GM12878 (cell line): ENCODE results near the gene AFAP1.

ENCODE experiments used
- DPF2 ChIP-seq: fragments of 450-650 bp; IDR thresholded peaks from 2 replicates; pipeline ENCODE4 v1.6.1; 2017; ENCODE audit warnings: mild to moderate bottlenecking
- EZH2 ChIP-seq: IDR thresholded peaks from 2 replicates; pipeline ENCODE4 v1.6.1; 2012; ENCODE audit warnings: low read depth, mild to moderate bottlenecking, control low read depth, inconsistent platforms, low read length, borderline replicate concordance; ENCODE audit not compliant: control insufficient read depth
- HDAC6 ChIP-seq: fragments of 200-600 bp; sonication (generic); IDR thresholded peaks from one replicate; pipeline ENCODE4 v1.8.0; 2017; ENCODE audit warnings: antibody characterized with exemption; ENCODE audit not compliant: unreplicated experiment
- MTA3 ChIP-seq: IDR thresholded peaks from 2 replicates; pipeline ENCODE4 v1.6.1; 2012; ENCODE audit warnings: low read length, inconsistent platforms, borderline replicate concordance
- NFIC ChIP-seq: IDR thresholded peaks from 2 replicates; pipeline ENCODE4 v1.6.1; 2012; ENCODE audit warnings: low read depth, mild to moderate bottlenecking, inconsistent platforms, low read length, moderate library complexity
- POLR2A ChIP-seq: IDR thresholded peaks from 2 replicates; pipeline ENCODE4 v1.6.1; 2011; ENCODE audit warnings: low read depth, mild to moderate bottlenecking, low read length
- RBBP5 ChIP-seq: fragments of 200-600 bp; sonication (generic); conservative IDR thresholded peaks from 2 replicates; pipeline ENCODE4 v1.6.1; 2016
- SRF ChIP-seq, 2 experiments: IDR thresholded peaks; 2 replicates each; pipeline ENCODE4 v1.6.1; 2011; ENCODE audit warnings: low read depth in 2 of 2, low read length in 2 of 2, mild to moderate bottlenecking in 1 of 2, moderate library complexity in 1 of 2
- SUZ12 ChIP-seq: fragments of 200-600 bp; sonication (generic); IDR thresholded peaks from one replicate; pipeline ENCODE4 v1.6.1; 2018; ENCODE audit warnings: antibody characterized with exemption, mild to moderate bottlenecking; ENCODE audit not compliant: unreplicated experiment
- TF ChIP-seq, protein P1 (sequence below), 3 experiments: IDR thresholded peaks in 2 of 3; conservative IDR thresholded peaks in 1 of 3; 2 replicates each; pipeline ENCODE4 v1.5.1; 2011; ENCODE audit warnings: low read depth in 3 of 3, low read length in 3 of 3, mild to moderate bottlenecking in 3 of 3, control low read depth in 2 of 3, moderate library complexity in 2 of 3, inconsistent platforms in 1 of 3, mixed read lengths in 1 of 3; ENCODE audit not compliant: control insufficient read depth in 2 of 3, insufficient read depth in 1 of 3; ENCODE audit errors: extremely low read depth in 1 of 3
- TF ChIP-seq, protein P2 (sequence below): IDR thresholded peaks from 2 replicates; pipeline ENCODE4 v1.6.1; 2011; ENCODE audit warnings: mild to moderate bottlenecking, low read depth, low read length, moderate library complexity; ENCODE audit not compliant: insufficient replicate concordance
- TF ChIP-seq, protein P3 (sequence below): IDR thresholded peaks from 2 replicates; pipeline ENCODE4 v1.6.1; 2011; ENCODE audit warnings: borderline replicate concordance, low read depth, mild to moderate bottlenecking, moderate library complexity, mixed read lengths, low read length; ENCODE audit not compliant: insufficient read depth; ENCODE audit errors: extremely low read length
- TF ChIP-seq, protein P4 (sequence below): fragments of 450-650 bp; conservative IDR thresholded peaks from 2 replicates; pipeline ENCODE4 v1.6.1; 2017; ENCODE audit warnings: mild to moderate bottlenecking, moderate library complexity

DNA sequence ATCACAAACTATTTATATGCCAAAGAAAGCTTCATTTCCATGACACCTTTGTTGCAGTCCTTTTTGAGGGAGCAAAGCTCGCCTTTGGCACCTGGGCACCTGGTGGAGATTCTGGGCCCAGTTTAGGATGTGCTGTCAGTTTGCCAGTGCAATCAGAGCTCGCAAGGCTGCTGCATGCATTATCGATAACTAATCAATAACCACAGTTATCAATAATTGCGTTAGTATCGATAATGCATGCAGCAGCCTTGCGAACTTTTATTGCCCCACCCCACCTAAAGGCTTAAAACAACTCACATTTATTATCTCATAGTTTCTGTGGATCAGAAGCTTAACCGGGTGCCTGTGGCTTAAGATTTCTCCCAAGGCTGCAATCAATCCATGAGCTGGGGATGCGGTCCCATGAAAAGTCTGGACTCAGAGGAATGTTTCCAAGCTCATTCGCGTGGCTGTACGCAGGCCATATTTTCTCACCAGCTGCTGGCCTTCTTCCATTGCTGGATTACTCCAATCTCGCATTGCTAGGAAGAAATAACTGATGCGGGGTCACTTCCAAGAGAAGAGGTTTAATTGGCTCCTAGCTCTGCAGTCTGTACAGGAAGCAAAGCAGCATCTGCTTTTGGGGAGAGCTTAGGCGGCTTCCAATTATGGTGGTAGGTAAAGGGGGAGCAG is 6.2 kb upstream of the AFAP1 start:
- TF ChIP-seq DPF2 (no peak), POLR2A (no peak), NFIC (no peak), SRF (IDR thresholded peaks at IDR 0.05; ENCODE audit: low read depth in 2 of 2, low read length in 2 of 2) (no peak), EZH2 (no peak), SUZ12 (no peak), MTA3 (no peak), RBBP5 (no peak), HDAC6 (no peak)
- TF ChIP-seq, protein P1, sequence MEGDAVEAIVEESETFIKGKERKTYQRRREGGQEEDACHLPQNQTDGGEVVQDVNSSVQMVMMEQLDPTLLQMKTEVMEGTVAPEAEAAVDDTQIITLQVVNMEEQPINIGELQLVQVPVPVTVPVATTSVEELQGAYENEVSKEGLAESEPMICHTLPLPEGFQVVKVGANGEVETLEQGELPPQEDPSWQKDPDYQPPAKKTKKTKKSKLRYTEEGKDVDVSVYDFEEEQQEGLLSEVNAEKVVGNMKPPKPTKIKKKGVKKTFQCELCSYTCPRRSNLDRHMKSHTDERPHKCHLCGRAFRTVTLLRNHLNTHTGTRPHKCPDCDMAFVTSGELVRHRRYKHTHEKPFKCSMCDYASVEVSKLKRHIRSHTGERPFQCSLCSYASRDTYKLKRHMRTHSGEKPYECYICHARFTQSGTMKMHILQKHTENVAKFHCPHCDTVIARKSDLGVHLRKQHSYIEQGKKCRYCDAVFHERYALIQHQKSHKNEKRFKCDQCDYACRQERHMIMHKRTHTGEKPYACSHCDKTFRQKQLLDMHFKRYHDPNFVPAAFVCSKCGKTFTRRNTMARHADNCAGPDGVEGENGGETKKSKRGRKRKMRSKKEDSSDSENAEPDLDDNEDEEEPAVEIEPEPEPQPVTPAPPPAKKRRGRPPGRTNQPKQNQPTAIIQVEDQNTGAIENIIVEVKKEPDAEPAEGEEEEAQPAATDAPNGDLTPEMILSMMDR (IDR thresholded peaks at IDR 0.05 in 2 of 3, conservative IDR thresholded peaks at IDR 0.05 in 1 of 3; ENCODE audit: control insufficient read depth in 2 of 3, extremely low read depth in 1 of 3, insufficient read depth in 1 of 3, low read depth in 3 of 3, low read length in 3 of 3), result no peak
- TF ChIP-seq, protein P2, sequence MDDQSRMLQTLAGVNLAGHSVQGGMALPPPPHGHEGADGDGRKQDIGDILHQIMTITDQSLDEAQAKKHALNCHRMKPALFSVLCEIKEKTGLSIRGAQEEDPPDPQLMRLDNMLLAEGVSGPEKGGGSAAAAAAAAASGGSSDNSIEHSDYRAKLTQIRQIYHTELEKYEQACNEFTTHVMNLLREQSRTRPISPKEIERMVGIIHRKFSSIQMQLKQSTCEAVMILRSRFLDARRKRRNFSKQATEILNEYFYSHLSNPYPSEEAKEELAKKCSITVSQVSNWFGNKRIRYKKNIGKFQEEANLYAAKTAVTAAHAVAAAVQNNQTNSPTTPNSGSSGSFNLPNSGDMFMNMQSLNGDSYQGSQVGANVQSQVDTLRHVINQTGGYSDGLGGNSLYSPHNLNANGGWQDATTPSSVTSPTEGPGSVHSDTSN, result no peak
- TF ChIP-seq, protein P3, sequence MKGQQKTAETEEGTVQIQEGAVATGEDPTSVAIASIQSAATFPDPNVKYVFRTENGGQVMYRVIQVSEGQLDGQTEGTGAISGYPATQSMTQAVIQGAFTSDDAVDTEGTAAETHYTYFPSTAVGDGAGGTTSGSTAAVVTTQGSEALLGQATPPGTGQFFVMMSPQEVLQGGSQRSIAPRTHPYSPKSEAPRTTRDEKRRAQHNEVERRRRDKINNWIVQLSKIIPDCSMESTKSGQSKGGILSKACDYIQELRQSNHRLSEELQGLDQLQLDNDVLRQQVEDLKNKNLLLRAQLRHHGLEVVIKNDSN, result no peak
- TF ChIP-seq, protein P4, sequence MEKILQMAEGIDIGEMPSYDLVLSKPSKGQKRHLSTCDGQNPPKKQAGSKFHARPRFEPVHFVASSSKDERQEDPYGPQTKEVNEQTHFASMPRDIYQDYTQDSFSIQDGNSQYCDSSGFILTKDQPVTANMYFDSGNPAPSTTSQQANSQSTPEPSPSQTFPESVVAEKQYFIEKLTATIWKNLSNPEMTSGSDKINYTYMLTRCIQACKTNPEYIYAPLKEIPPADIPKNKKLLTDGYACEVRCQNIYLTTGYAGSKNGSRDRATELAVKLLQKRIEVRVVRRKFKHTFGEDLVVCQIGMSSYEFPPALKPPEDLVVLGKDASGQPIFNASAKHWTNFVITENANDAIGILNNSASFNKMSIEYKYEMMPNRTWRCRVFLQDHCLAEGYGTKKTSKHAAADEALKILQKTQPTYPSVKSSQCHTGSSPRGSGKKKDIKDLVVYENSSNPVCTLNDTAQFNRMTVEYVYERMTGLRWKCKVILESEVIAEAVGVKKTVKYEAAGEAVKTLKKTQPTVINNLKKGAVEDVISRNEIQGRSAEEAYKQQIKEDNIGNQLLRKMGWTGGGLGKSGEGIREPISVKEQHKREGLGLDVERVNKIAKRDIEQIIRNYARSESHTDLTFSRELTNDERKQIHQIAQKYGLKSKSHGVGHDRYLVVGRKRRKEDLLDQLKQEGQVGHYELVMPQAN, result no peak
